ENCODE measurements around the gene TMEM167A. TPM values are rescaled to one million over a fixed set of nuclear protein-coding genes. Genes with fewer than 3 reads are reported as not detected.

The TMEM167A gene
- total RNA-seq, 1 donor from 2014 or later: 89.9 TPM

GRCh38 chr5:83011985-83012384 lies 65.2 kb downstream of the TMEM167A start:
- Histone ChIP-seq H3K9me3 (no peaks in the 10 kb centered on the region), H3K4me3 (no peak overlapping the region), H3K36me3 (no peaks in the 10 kb centered on the region), H3K27ac (no peak overlapping the region), H3K4me1 (no peaks in the 10 kb centered on the region), H3K27me3 (ENCODE audit: low read depth) (no peaks in the 10 kb centered on the region)
- no peak for DNase-seq
- no peak for TF ChIP-seq CTCF (IDR thresholded peaks at IDR 0.05)
- peak in 1 of 2 donors; percentile 56 for ATAC-seq
- intact Hi-C loops (cut with DNase I): no loop called here

GRCh38 chr5:83009408-83009807 lies 67.8 kb downstream of the TMEM167A start:
- no peak overlapping the region for H3K4me3 ChIP-seq
- no peaks in the 10 kb centered on the region for H3K9me3 ChIP-seq
- no peaks in the 10 kb centered on the region for H3K36me3 ChIP-seq
- intact Hi-C loops (cut with DNase I): no loop called here
- no peak overlapping the region for H3K27ac ChIP-seq
- no peaks in the 10 kb centered on the region for H3K27me3 ChIP-seq (ENCODE audit: low read depth)
- no peak for ATAC-seq
- TF ChIP-seq CTCF (IDR thresholded peaks at IDR 0.05): no peak
- no peak for DNase-seq
- no peaks in the 10 kb centered on the region for H3K4me1 ChIP-seq

GRCh38 chr5:83007755-83008154 lies 69.4 kb downstream of the TMEM167A start:
- H3K4me3 ChIP-seq: no peak overlapping the region
- TF ChIP-seq CTCF (IDR thresholded peaks at IDR 0.05): no peak
- intact Hi-C loops (cut with DNase I): no loop called here
- H3K36me3 ChIP-seq: no peaks in the 10 kb centered on the region
- H3K4me1 ChIP-seq: no peaks in the 10 kb centered on the region
- no peaks in the 10 kb centered on the region for H3K27me3 ChIP-seq (ENCODE audit: low read depth)
- DNase-seq (no peak), ATAC-seq (no peak)
- H3K27ac ChIP-seq: no peak overlapping the region
- H3K9me3 ChIP-seq: no peaks in the 10 kb centered on the region

GRCh38 chr5:83006683-83007283 lies 70.4 kb downstream of the TMEM167A start:
- no peaks in the 10 kb centered on the region for H3K36me3 ChIP-seq
- H3K27ac ChIP-seq: no peak overlapping the region
- H3K9me3 ChIP-seq: no peaks in the 10 kb centered on the region
- H3K4me3 ChIP-seq: no peak overlapping the region
- TF ChIP-seq CTCF (IDR thresholded peaks at IDR 0.05): no peak
- no peaks in the 10 kb centered on the region for H3K4me1 ChIP-seq
- H3K27me3 ChIP-seq (ENCODE audit: low read depth): no peaks in the 10 kb centered on the region
- intact Hi-C loops (cut with DNase I): no loop called here
- ATAC-seq (no peak), DNase-seq (no peak)

- TF ChIP-seq CTCF (IDR thresholded peaks at IDR 0.05): no peak
- no peak for DNase-seq
- no peak for ATAC-seq
- no peaks in the 10 kb centered on the region for H3K4me1 ChIP-seq
- H3K9me3 ChIP-seq: no peaks in the 10 kb centered on the region
- no peaks in the 10 kb centered on the region for H3K36me3 ChIP-seq
- no peak overlapping the region for H3K27ac ChIP-seq
- intact Hi-C loops (cut with DNase I): no loop called here
- no peak overlapping the region for H3K4me3 ChIP-seq
- no peaks in the 10 kb centered on the region for H3K27me3 ChIP-seq (ENCODE audit: low read depth)
Observed at GRCh38 chr5:83003791-83004190, 73.4 kb downstream of the TMEM167A start.

Other genes starting within 250 kb of the TMEM167A start
- gene XRCC4, start 153 bp upstream of the TMEM167A start, total RNA-seq: 9.2 TPM